ELR (cell line): Measurements from ENCODE around the gene NCAPG2.

ENCODE experiments used
- DNase-seq: peaks from one replicate; pipeline ENCODE4 v3.0.0-alpha.2; 2015; ENCODE audit warnings: low read depth

The NCAPG2 gene

DNA sequence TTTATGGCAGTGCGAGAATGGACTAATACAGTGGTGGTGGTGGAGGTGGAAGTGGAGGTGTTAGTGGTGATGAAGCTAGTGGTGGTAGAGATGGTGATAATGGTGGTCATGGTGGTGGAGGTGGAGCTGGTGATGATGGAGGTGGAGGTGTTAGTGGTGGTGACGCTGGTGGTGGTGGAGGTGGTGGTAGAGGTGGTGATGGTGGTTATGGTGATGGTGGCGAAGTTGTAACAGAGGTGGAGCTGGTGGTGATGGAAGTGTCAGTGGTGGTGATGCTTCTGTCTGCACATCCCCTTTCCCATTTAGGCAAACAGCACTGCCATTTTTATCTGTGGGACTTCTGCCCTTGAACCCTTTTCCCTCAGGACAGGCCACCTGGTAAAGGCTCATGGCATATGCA, 109.5 kb downstream of the NCAPG2 start:
- DNase-seq, result no peak

DNA sequence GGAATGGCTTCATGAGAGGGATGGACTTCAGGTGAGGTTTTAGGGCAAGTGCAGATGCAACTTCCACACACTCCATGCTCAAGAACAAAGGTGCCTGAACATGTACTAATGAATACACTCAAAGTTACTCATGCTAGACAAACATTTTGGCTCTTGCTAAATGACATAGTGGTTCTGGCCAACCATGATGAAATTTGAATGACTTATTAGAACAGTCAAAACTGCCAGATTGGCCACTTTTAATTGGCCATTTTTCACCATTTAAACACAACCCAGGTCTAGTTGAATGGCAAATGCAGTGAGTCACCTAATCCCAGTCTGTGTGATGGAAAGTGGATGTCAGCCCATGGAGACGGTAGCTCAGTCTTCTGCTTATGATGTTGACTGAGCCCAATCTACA, 112.1 kb downstream of the NCAPG2 start:
- DNase-seq, result no peak

DNA sequence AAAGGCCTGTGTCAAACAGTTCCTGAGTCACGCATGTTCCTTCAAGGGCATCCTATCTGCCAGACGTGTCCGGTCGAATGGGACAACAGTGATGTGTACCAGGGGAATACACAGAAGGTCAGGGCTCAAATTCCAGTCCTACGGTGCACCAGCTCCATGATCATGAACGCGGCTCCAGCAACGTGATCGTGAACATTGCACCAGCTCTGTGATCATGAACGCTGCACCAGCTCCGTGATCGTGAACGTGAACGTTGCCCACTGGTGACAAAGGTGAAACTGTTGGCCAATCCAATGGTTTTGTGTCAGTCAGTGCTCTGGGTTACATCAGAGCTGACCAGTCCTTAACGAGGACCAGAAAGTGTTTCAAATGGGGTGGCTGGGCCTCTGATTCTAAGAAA, 112.7 kb downstream of the NCAPG2 start:
- DNase-seq, result no peak

DNA sequence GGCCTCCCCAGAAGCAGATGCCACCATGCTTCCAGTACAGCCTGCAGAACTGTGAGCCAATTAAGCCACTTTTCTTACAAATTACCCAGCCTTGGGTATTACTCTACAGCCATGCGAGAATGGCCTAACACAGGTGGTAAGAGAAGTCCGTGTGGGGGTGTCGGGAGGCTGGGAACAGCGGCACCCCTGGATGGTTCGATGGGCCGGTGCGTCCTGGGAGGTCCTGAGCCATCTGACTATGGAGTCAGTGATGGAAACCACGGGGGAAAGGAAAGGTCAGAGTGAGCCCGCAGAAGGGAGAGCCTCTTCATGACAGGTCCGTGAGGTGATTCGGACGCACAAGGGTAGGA, 114.4 kb downstream of the NCAPG2 start:
- no peak for DNase-seq

DNA sequence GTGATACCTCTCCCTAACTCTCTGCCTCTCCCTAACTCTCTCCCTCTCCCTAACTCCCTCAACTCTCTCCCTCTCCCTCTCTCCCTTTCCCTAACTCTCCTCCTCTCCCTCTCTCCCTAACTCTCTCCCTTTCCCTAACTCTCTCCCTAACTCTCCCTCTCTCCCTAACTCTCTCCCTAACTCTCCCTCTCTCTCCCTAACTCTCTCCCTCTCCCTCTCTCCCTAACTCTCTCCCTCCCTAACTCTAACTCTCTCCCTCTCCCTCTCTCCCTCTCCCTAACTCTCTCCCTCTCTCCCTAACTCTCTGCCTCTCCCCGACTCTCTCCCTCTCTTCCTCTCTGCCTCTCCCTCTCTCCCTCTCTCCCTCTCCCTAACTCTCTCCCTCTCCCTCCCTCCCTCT, 115.0 kb downstream of the NCAPG2 start:
- no peak for DNase-seq

DNA sequence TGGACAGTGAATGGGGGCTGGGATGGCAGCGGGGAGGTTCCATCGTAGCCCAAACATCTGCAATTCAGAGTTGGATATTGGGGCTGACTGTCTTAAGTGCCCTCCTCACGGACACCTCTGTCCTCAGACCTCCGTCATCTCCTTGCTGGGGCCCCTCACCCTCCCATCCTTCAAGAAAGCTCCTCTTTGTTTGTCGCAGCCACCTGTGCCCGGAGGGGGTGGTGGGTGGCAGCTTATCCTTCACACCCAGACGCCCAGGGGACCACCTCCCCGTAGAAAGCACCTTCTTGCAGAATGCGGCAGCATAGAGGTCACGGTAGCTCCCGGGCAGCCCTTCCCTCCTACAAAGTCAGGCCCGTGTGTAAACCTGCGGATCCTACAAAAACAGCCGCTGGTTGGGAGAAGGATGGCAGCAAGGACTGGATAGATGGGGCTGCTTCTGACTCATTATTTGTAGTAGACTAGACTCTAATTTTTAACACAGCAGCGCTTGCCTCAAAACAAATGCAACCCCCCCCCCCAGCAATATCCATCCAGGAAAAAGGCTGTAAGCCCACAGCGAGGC, 115.6 kb downstream of the NCAPG2 start:
- no peak for DNase-seq

DNA sequence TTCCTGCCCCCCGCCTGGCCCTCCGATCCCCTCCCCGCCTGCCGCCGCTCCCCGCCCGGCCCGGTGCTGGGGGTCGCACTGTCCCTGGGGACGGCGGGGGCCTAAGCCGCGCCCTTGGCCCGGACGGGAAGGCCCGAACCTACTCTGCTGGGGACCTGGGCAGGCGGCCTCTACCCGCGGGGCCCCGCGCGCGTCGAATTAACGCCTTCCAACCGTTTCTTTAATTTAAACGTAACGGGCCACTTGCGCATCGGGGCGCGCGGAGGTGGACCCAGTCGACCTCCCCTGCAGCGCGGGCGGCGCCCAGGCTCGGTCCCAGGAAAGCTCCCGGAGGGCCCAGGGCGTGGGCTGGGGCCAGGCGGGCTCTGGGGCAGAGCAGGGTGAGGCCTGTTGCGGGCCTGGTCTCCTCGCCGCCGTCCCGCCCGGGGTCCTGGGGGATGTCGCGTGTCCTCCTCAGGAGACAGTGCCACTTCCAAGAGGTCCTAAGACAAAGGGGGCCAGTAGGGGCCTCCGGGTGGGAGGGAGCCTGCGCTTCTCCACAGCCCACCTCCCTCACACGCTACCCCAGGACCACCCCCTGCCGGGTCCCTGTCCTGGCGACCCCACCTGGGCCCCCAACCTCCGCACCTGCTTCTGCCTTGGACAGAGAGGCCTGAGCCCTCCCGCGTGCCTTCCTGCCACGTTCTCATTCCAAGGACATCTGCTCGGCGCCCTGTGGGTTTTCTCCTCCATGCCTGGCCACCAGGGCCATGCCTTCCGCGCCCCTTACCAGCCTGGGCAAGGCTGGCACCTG, 116.3 kb downstream of the NCAPG2 start:
- DNase-seq, result no peak

DNA sequence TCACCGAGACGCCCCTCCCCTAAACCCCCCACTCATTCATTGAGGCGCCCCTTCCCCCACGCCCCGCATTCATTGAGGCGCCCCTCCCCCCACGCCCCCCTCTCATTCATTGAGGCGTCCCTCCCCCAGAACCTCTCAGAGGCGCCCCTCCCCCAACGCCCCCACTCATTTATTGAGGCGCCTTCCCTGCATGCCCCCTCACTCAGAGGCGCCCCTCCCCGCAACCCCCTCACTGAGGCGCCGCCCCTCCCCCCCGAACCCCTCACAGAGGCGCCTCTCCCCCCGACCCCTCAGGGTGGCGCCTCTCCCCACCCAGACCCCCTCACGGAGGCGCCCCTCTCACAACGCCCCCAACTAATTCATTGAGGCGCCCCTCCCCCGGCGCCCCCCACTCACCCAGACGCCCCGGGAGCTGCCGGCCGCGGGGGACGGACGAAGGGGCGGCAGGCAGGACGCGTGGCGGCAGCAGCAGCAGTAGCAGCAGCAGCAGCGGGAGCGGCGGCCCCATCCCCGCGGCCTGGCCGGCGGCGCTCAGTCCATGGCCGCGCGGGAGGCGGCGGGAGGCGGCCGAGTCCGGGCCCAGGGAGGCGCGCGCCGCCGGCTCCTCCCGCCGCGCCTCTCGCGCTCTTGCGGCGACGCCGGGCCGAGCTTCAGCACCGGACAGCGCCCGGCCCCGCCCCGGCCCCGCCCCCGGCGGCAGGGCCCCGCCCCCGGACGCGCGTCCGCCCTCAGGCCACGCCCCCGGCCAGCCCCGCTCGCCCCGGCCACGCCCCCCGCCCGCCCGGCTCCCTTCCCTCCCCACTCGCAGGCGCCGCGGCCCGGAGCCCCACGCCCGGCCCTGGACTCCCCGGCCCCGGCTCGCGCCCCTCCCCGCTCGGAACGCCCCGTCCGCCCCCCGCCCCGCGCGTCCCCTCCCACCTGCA, 117.2 kb downstream of the NCAPG2 start, which contains the start of gene PTPRN2:
Gene PTPRN2 (minus strand): TSS at position 662 of the 923 bp plus-strand sequence.
- peak; percentile 50 for DNase-seq

DNA sequence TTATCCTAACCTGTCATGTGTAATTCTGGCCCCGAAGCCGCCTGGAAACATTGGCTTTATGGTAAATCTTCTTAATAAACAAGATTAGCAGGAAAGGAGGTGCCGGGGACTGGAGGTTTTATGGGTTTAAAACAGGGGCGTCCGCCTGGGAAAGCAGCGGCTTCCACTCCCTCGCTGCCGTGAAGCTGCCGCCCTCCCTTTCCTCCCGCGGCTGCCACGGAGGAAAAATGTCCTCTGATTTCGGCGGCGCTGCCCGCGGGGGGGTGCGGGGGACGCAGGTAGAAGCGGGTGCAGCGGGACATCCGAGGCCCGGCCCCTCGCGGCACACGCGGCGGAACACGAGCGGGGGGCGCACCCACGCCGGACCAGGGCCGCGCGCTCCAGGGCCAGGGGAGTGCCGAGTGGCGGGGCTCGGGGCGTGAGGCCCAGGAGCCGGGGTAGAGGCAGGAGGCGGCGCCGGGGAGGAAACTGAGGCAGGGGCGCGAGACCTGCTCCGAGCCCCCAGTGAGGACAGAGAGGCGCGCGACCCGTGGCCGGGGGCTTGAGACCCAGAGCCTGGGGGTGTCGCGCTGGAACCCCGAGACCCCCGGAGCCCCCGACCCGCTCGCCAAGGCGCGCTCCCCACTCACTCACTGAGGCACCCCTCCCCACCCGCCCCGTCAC, 118.0 kb downstream of the NCAPG2 start:
- no peak for DNase-seq

DNA sequence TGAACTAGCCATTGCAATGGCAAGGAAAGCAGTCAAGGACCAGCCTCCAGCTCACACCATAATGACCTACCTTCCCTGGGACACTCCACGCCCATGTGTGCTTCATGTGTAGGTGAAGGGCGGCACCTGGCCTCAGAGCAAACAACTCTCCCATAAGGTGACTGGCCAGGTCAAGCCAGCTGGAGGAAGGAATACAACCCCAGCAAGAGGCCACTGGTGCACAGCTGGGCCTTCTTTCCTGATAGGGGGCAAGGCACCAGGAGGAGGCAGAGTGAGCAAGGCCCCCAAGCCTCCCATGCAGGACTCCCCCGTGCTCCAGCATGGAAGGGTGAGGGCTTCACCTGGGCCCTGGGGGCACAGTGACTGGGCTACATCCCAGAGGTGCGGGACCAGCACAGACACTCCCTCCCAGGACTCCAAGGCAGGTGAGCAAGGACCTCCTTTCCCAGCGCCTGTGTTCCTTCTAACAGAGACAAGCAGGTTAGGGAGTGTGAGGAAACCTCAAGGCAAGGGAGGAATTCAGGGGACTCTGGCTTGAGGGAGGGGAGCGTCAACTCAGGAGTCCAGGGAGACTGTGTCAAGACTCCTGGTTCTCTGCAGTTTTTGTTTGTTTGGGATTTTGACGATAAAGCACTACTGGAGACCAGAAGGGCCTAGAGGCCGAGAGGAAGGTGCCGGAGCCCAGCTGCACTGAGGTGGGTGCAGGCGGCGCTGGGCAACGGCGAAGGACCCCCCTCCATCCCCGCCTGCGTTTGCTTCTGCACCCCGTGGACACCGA, 118.7 kb downstream of the NCAPG2 start:
- no peak for DNase-seq

DNA sequence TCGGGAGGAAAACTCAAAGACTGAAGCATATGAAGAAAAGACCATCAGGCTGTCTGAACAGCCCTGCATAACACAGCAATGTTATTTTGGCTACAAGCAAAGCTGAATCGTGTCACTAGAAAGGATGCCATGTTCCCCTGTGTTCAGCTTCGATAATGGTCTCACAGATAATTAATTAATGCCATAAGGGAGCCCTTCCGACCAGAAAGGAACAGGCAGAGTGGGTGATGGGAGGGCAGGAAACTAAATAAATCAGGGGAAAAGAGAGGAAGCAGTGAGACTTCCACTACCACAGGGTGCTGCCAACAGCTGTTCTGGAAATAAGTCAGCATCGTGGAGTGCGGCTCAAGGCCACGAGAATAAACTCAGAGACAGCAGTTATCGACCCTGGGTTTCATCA, 120.2 kb downstream of the NCAPG2 start:
- DNase-seq, result no peak

DNA sequence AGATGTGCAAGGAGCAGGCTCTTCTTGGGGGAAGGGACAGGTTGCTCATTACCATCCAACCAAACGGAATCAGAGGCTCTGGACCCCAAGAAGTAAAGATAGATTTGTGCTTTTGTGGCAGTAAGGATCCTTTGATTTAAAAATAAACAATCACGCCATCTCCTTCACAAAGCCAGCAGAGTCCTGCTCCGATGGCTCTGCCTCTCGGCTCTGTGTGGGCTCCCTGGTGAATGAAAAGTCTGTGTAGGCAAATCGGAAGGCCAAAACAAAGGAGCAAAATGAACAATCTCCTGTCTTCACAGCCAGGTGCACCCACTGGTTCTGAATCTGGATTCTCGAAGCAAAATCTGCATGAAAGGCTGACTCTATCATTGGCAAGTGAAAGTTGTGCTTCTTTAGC, 120.8 kb downstream of the NCAPG2 start:
- no peak for DNase-seq

DNA sequence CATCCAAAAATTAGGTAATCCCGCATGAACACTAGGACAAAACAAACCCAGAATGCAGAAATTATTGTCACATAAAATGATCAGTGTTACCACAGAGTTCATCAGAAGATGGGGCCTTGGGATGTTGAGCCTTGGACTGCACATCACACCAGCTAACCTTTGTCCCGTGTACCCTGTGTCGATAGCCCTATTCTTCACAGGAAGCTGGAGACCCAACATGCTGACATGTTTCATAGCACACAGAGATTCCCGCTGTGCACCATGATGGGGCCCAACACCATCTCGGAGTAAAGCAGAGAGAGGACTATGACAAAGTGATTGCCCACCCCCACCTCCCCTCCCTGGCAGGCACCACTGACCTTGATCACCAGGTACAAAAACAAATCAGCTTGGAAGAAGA, 121.5 kb downstream of the NCAPG2 start:
- no peak for DNase-seq

DNA sequence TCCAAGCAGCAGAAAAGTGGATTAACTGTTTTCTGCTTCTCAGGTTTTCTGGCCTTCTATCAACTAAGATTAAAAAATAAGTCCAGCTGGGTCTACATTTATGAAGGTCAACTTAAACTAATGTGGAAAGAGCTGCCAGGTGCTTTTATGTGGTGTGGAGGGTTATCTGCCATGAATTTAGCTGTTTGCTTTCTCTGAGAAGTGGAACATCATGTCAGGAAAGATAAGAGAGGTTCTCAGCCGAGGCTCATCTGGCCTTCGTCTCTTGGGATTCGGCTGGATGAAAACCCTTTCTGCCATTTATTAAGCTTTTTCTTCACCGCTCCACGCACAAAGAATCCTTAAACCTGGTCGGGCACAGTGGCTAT, 122.5 kb downstream of the NCAPG2 start:
- no peak for DNase-seq

DNA sequence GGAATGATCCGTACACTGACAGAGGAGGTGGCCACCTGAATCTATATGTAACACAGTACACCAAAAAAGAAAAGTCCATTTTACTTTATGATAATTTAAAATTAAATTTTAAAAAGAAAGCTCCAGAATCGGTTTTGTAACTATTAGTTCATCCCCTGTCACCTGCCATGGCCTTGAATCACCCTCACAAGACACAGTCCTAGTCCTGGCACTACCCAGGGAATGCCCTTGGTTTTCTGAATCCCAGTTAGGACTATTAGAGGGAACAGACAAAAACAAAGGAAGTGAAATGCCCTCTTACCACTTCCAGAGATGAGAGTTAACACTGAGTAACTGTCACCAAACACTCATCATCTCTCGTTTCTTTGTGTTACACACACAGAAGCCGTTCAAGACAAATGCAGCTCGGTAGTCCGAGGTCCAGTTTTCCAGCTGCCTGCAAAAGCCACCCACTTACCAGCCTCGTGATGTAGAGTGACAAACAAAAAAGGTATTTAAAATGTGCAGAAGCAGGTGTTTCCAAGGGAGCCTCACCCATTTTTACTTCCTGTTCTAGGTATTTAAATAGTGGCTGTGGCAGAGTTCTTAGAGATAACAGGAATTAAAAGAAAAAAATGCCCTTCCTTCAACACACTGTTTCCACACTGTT, 123.0 kb downstream of the NCAPG2 start:
- no peak for DNase-seq
